ENCODE measurements around the gene ENO1.

- TF ChIP-seq TARDBP (IDR thresholded peaks at IDR 0.05) (no peak), ELF4 (IDR thresholded peaks at IDR 0.05) (no peak), BHLHE40 (IDR thresholded peaks at IDR 0.05; ENCODE audit: borderline replicate concordance) (no peak)
These were observed 19.4 kb downstream of the ENO1 start for GRCh38 chr1:8858888-8859706.

All from HEK293T (cell line).